NCI-H748 (cell line): ENCODE results near the gene SLC2A13.
"Not testable (repeated sequence)": the region's sequence is repeated elsewhere in the genome, so short reads cannot be mapped to it uniquely, and the experiment has no call there.

Source experiments
- DNase-seq: peaks from one replicate; lab custom pipeline; 2025; ENCODE audit not compliant: unreplicated experiment; lab: John Stamatoyannopoulos, UW

The SLC2A13 gene

DNA sequence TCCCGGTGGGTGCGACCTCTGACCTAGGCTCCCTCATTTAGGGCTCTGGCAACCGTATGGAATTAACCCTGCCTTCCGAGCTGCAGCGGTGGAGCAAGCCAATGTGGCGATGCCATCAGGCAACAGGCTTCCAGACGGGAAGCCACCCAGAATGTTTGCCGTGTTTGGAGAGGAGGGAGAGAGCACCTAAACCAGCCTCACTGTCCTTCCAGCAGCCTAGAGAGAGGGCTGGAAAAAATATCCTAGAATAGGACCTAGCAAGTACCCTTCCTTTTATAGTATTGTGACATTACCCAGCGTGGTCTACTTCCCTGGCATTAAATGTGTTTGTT is 287 bp upstream of the SLC2A13 start:
- peak; percentile 82 for DNase-seq

- no peak for DNase-seq
Observed at GRCh38 chr12:40105265-40105514, 691 bp downstream of the SLC2A13 start.

GRCh38 chr12:40104461-40105264 is 1.2 kb downstream of the SLC2A13 start:
- DNase-seq = peak; percentile 37

DNA sequence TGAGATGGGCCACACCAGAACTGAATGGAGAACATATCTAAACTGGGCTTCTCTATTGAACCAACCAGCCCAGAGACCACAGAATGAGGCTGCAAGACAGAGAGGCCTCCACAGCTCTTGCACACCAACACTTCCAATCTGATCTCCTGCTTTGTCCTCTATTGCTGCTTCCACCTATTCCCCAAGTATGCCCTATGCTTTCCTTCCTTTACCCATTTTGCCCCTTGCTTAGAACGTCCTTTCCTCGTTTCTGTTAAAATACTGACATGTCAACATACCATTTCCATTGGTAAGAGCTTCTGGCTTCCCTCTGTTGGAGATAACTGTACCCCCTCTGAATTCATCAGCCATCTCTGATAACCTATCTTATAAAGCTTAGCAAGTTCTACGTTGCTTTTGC is 2.8 kb downstream of the SLC2A13 start:
- DNase-seq = no peak

GRCh38 chr12:40101747-40102146 is 4.1 kb downstream of the SLC2A13 start:
- DNase-seq = no peak

- no peak for DNase-seq
Observed at GRCh38 chr12:40099423-40099853, 6.4 kb downstream of the SLC2A13 start.

GRCh38 chr12:40098406-40099145 is 7.3 kb downstream of the SLC2A13 start:
- no peak for DNase-seq

DNA sequence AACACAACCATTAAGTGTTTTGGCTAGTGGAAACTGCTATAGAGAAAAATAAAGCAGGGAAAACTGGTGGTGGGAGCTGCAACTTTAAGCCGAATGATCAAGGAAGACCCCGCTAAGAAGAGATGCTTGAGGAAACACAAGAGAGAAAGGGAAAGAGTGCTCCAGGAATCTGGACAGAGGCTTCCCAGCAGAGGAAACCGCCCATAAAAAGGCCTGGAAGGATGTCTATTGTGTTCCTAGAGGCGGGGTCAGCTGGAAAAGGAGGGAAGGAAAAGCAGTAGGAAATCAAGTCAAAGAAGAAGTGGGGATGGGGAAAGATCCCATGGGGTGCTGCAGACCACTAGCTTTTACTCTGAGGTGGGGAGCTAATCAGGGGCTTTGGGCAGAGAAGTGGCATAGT is 12.4 kb downstream of the SLC2A13 start:
- DNase-seq = no peak

- no peak for DNase-seq
Observed at GRCh38 chr12:40086471-40086870, 19.4 kb downstream of the SLC2A13 start.

GRCh38 chr12:40078266-40078665 is 27.6 kb downstream of the SLC2A13 start:
- no peak for DNase-seq

- DNase-seq = no peak
Observed at GRCh38 chr12:40075458-40075857, 30.4 kb downstream of the SLC2A13 start.

DNA sequence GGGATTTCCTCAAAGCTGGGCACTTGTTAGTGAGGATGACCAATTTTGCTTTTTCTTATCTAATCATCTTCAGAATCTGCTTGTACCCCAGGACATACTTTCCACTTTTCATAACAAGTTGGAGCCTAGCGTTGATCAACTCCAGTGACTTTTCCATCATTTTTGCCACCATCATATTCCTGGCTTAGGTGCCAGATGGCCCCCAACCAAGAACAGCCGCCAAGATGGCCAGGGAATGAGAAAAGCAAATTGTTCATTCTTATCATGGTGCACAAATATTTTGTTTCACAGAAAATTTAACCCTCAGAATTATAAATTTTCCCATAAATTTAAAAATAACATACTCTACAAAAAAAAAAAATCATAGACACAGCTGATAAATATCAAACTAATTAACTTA is 37.5 kb downstream of the SLC2A13 start:
- DNase-seq = no peak

DNA sequence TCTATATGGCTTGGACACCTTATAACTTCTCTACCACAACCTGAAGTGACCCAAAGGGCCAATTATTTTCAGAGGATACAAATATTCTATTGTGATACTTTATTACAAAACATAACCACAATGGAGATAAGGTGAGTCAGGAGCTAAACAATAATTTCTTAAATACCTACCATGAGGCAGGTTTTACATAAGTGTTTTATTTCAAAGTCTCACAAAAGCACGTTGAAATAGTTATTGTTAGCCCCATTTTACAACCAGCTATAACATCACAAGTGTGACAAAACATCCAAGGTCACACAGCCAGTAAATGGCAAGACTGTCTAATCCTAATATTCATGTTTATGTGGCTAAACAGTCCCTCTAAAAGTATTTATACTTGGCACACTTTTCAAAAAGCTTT is 40.2 kb downstream of the SLC2A13 start:
- DNase-seq = no peak

GRCh38 chr12:40063414-40063813 is 42.5 kb downstream of the SLC2A13 start:
- DNase-seq = peak; percentile 80

- DNase-seq = no peak
Observed at GRCh38 chr12:40058721-40059190, 47.1 kb downstream of the SLC2A13 start.

DNA sequence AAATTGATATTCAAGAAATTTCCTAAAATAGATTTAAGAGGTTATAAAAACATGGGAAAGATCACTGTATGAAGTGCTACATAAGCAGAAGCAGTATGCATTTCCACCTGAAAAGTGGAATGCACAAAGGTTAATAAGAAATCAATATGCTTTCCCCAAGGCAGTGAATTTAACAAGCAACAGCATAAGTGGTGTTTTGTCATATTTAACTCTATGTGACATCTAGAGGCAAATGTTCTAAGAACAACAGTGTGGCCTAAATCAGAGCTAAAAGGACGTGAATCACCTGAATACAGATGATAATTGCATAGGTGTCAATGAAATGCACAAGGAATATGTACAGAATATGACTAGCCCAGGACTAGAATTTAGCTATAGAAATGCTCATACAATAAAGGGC is 49.5 kb downstream of the SLC2A13 start:
- peak; percentile 11 for DNase-seq

DNA sequence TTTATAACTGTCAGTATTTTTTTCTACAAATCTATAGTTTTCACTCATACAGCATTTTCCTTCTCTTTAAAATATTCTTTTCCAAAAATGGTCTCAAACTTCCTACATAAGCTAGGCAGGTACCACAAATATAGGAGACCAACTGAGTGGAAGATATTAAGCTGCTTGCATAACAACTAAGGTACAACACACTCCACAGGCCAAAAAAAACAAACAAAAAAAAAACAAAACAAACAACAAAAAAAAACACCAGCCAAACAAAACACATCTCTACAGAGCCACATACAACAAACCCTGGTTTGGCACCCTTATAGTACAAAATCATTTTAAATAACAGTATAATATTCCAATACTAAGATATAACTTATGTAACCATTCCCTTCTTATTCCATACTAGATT is 50.1 kb downstream of the SLC2A13 start:
- no peak for DNase-seq

GRCh38 chr12:40055228-40055579 is 50.7 kb downstream of the SLC2A13 start:
- DNase-seq = peak; percentile 20

- peak; percentile 20 for DNase-seq
Observed at GRCh38 chr12:40054555-40055227, 51.2 kb downstream of the SLC2A13 start.

DNA sequence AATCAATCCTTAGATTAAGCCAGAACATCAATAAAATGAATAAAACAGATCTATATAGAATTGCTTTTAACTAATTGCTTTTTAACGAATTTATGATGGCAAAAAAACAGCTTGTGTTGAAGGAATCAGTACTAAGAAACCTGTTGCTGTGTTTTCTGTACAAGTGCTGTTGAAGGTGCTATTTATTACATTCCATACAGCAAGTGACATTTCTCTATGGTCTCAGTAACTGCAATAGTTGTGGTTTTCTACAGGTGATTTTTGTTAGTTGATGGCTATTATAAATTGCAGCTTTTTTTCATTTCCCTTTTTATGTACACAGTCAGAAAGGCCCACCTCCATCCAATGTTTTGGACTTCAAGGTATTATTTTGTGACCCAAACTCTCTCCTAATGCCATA is 56.6 kb downstream of the SLC2A13 start:
- DNase-seq = no peak

DNA sequence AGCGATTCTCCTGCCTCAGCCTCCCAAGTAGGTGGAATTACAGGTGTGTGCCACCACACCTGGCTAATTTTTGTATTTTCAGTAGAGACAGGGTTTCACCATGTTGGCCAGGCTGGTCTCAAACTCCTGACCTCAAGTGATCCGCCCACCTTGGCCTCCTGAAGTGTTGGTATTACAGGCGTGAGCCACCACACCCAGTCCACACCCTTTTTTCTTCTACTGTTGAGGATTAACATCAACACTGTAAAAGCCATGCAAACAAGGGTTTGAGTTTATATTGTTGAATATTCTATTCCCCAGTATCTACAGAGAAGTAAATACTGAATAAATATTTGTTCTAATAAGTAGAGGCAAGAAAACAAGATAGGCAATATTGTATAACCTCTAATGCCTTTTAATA is 58.9 kb downstream of the SLC2A13 start:
- not testable (repeated sequence) for DNase-seq

GRCh38 chr12:40045656-40046055 is 60.2 kb downstream of the SLC2A13 start:
- DNase-seq = no peak
